HepG2 (cell line): ENCODE measurements around the gene MPLKIP. TPM values are rescaled to one million over a fixed set of nuclear protein-coding genes. Genes with fewer than 3 reads are reported as not detected.

Experiments
- ATAC-seq: fragments of 200-7000 bp; cut with Tn5 transposase; 3 replicates; pipeline ENCODE4 v1.9.1; 2020; ENCODE audit warnings: mild to moderate bottlenecking, moderate library complexity
- BruUV-seq: library from RNA; stranded (reverse); fragments of 400-500 nt; replicated peaks from 2 replicates; lab custom pipeline; 2021; lab: Mats Ljungman, UMichigan
- CTCF ChIA-PET: fragments of 300-600 bp; formaldehyde crosslinking; extraction: SDS; loops from one replicate; lab custom pipeline; 2021; ENCODE audit warnings: low total read pairs, inconsistent platforms, low intra/inter-chr PET ratio; lab: Yijun Ruan, JAX
- POLR2A ChIA-PET: fragments of 350-600 bp; sonication (Branson Sonifier 250); formaldehyde crosslinking; loops from one replicate; lab custom pipeline; 2020; ENCODE audit warnings: antibody characterized with exemption, inconsistent platforms; lab: Yijun Ruan, JAX
- DNase-seq: peaks from one replicate; pipeline ENCODE4 v3.0.0-alpha.2; 2015; ENCODE audit warnings: low spot score
- FAIRE-seq: peaks from 3 replicates; lab custom pipeline; 2011; peaks lifted over from hg19 to GRCh38; lab: Jason Lieb, UNC
- H2AFZ ChIP-seq: one replicate; pipeline ENCODE4 v1.6.1; 2011; ENCODE audit warnings: low read length, inconsistent platforms
- H3K27ac ChIP-seq: fragments of 300-600 bp; 3 replicates; pipeline ENCODE4 v1.8.0; 2011; ENCODE audit warnings: mixed run types, mild to moderate bottlenecking, mixed read lengths, low read length, inconsistent platforms; ENCODE audit not compliant: insufficient read depth; ENCODE audit errors: extremely low read length
- H3K27me3 ChIP-seq, 2 experiments: fragments of 200-600 bp in 1 of 2; 2 replicates in 1 of 2; 3 replicates in 1 of 2; pipeline versions ENCODE4 v1.6.0 to v1.8.0; 2011; ENCODE audit warnings: low read length in 2 of 2, mild to moderate bottlenecking in 2 of 2, moderate library complexity in 2 of 2, inconsistent platforms in 1 of 2; ENCODE audit not compliant: insufficient read depth in 2 of 2, control insufficient read depth in 1 of 2
- H3K36me3 ChIP-seq, 2 experiments: fragments of 200-600 bp in 1 of 2; replicated peaks in 1 of 2; 2 replicates in 1 of 2; 3 replicates in 1 of 2; pipeline versions ENCODE4 v1.5.1 to v1.8.0; 2011; ENCODE audit warnings: low read length in 2 of 2, inconsistent platforms in 1 of 2; ENCODE audit not compliant: insufficient read depth in 2 of 2, control insufficient read depth in 1 of 2
- H3K4me1 ChIP-seq: 2 replicates; pipeline ENCODE4 v1.5.1; 2012; ENCODE audit warnings: low read length, inconsistent platforms; ENCODE audit not compliant: insufficient read depth
- H3K4me2 ChIP-seq: 2 replicates; pipeline ENCODE4 v1.6.0; 2011; ENCODE audit warnings: low read depth, low read length, inconsistent platforms
- H3K4me3 ChIP-seq, 3 experiments: fragments of 200-600 bp in 1 of 3; sonication (generic), shearing (Covaris generic) in 1 of 3; replicated peaks in 1 of 3; 2 replicates each; pipeline ENCODE4 v1.5.1; 2011 to 2016; ENCODE audit warnings: low read length in 3 of 3, inconsistent platforms in 2 of 3, low read depth in 2 of 3, mild to moderate bottlenecking in 2 of 3, control low read depth in 1 of 3, mixed read lengths in 1 of 3; ENCODE audit not compliant: insufficient read depth in 1 of 3
- H3K79me2 ChIP-seq: one replicate; pipeline ENCODE4 v1.6.1; 2011; ENCODE audit warnings: low read length, inconsistent platforms; ENCODE audit not compliant: insufficient read depth
- H3K9ac ChIP-seq: 2 replicates; pipeline ENCODE4 v1.6.0; 2011; ENCODE audit warnings: mild to moderate bottlenecking, low read depth, low read length, inconsistent platforms; ENCODE audit not compliant: insufficient read depth
- H3K9me3 ChIP-seq: 2 replicates; pipeline ENCODE4 v1.5.1; 2012; ENCODE audit warnings: mild to moderate bottlenecking, low read length
- H4K20me1 ChIP-seq: 2 replicates; pipeline ENCODE4 v1.6.0; 2011; ENCODE audit warnings: inconsistent platforms, mild to moderate bottlenecking, low read length, moderate library complexity; ENCODE audit not compliant: insufficient read depth
- BCL6 ChIP-seq: IDR thresholded peaks from 2 replicates; pipeline ENCODE4 v1.6.1; 2016; ENCODE audit warnings: missing genetic modification reagents, missing compliant biosample characterization
- CREM ChIP-seq, 2 experiments: sonication (generic) in 1 of 2; formaldehyde crosslinking in 1 of 2; IDR thresholded peaks; 2 replicates each; pipeline versions ENCODE4 v1.4.0 to v1.6.1; 2016 to 2020; ENCODE audit warnings: antibody characterized with exemption in 1 of 2, mild to moderate bottlenecking in 1 of 2, missing genetic modification reagents in 1 of 2
- DNMT1 ChIP-seq: sonication (generic); formaldehyde crosslinking; IDR thresholded peaks from 2 replicates; pipeline ENCODE4 v1.5.1; 2020; ENCODE audit warnings: mild to moderate bottlenecking, missing genetic modification reagents
- GABPA ChIP-seq, 2 experiments: IDR thresholded peaks; 2 replicates each; pipeline ENCODE4 v1.6.1; 2011 to 2016; ENCODE audit warnings: low read depth in 2 of 2, low read length in 1 of 2, missing biosample characterization in 1 of 2, missing genetic modification characterization in 1 of 2
- HMG20B ChIP-seq: conservative IDR thresholded peaks from 2 replicates; pipeline ENCODE4 v1.6.1; 2016; ENCODE audit warnings: missing genetic modification reagents, missing compliant biosample characterization
- HNF4G ChIP-seq, 2 experiments: sonication (generic) in 1 of 2; formaldehyde crosslinking in 1 of 2; IDR thresholded peaks; 2 replicates each; pipeline versions ENCODE4 v1.4.0 to v1.6.1; 2011 to 2020; ENCODE audit warnings: borderline replicate concordance in 2 of 2, low read depth in 2 of 2, mild to moderate bottlenecking in 2 of 2, low read length in 1 of 2, missing genetic modification reagents in 1 of 2, moderate library complexity in 1 of 2
- NR2F1 ChIP-seq, 2 experiments: fragments of 450-650 bp in 1 of 2; formaldehyde crosslinking in 1 of 2; IDR thresholded peaks; 2 replicates each; pipeline versions ENCODE4 v1.5.0 to v1.6.1; 2016 to 2020; ENCODE audit warnings: mild to moderate bottlenecking in 1 of 2, missing compliant biosample characterization in 1 of 2, missing genetic modification reagents in 1 of 2, moderate library complexity in 1 of 2
- NR2F2 ChIP-seq: IDR thresholded peaks from 2 replicates; pipeline ENCODE4 v1.6.1; 2012; ENCODE audit warnings: low read depth, inconsistent platforms, borderline replicate concordance
- PCBP1 ChIP-seq: fragments of 200-400 bp; formaldehyde crosslinking; IDR thresholded peaks from 2 replicates; pipeline ENCODE4 v1.6.1; 2017; ENCODE audit warnings: mild to moderate bottlenecking, low read depth, low read length, borderline replicate concordance
- PHF21A ChIP-seq: sonication (generic); formaldehyde crosslinking; IDR thresholded peaks from 2 replicates; pipeline ENCODE4 v1.5.0; 2020; ENCODE audit warnings: mild to moderate bottlenecking, missing genetic modification reagents
- SOX5 ChIP-seq: IDR thresholded peaks from 2 replicates; pipeline ENCODE4 v1.6.1; 2016; ENCODE audit warnings: borderline replicate concordance
- SP1 ChIP-seq, 2 experiments: fragments of 450-650 bp in 1 of 2; sonication (generic) in 1 of 2; formaldehyde crosslinking in 1 of 2; IDR thresholded peaks; 2 replicates each; pipeline versions ENCODE4 v1.4.0 to v1.6.1; 2016 to 2020; ENCODE audit warnings: missing genetic modification reagents in 1 of 2
- ZNF235 ChIP-seq: sonication (generic); formaldehyde crosslinking; IDR thresholded peaks from 2 replicates; pipeline ENCODE4 v1.8.1; 2023; ENCODE audit warnings: mild to moderate bottlenecking, missing genetic modification reagents, borderline replicate concordance
- ZNF251 ChIP-seq: sonication (generic); formaldehyde crosslinking; IDR thresholded peaks from 2 replicates; pipeline ENCODE4 v1.9.0; 2021; ENCODE audit warnings: mild to moderate bottlenecking, missing genetic modification reagents
- ZNF577 ChIP-seq: sonication (generic); formaldehyde crosslinking; IDR thresholded peaks from 2 replicates; pipeline ENCODE4 v1.4.0; 2020; ENCODE audit warnings: mild to moderate bottlenecking, low read depth, missing genetic modification reagents, borderline replicate concordance
- ZNF761 ChIP-seq: sonication (generic); formaldehyde crosslinking; conservative IDR thresholded peaks from 2 replicates; pipeline ENCODE4 v1.4.0; 2020; ENCODE audit warnings: mild to moderate bottlenecking, missing genetic modification reagents
- ZNF841 ChIP-seq: sonication (generic); formaldehyde crosslinking; IDR thresholded peaks from 2 replicates; pipeline ENCODE4 v1.8.1; 2023; ENCODE audit warnings: missing genetic modification reagents, borderline replicate concordance
- WGBS: methylation state at CpG from one replicate; pipeline ENCODE4 v1.1.6; 2017; ENCODE audit warnings: low lambda C conversion rate; 5-methylcytosine and 5-hydroxymethylcytosine counted together
- in situ Hi-C: cut with HindIII; loops from 2 replicates; pipeline ENCODE4 v1.10.0; 2017; ENCODE audit warnings: low pct_unique_long_range_greater_than_20kb; ENCODE audit not compliant: extremely low pct_ligation_motif_present
- intact Hi-C: fragments of 100-400 bp; cut with micrococcal nuclease; formaldehyde crosslinking; loops from one replicate; pipeline ENCODE4 v1.10.0; 2022; ENCODE audit not compliant: unreplicated experiment
- polyA plus RNA-seq, 8 experiments: library from polyadenylated mRNA; depleted of rRNA in 3 of 8; stranded (reverse) in 7 of 8; unstranded in 1 of 8; fragments of >200 nt; fragmentation: Illumina TruSeq in 4 of 8; extraction: Trizol in 4 of 8; gene quantifications; 2 replicates each; pipeline versions ENCODE4 v1.2.1 to v1.2.3, GENCODE V29; 2011 to 2016; ENCODE audit warnings: low read depth in 4 of 8, missing spikeins in 1 of 8, mixed read lengths in 1 of 8; ENCODE audit not compliant: insufficient read depth in 1 of 8
- total RNA-seq, 5 experiments: library from RNA; depleted of rRNA; stranded (reverse); fragments of >200 nt; fragmentation: Illumina TruSeq; extraction: Trizol; gene quantifications; 2 replicates each; pipeline ENCODE4 v1.2.3, GENCODE V29; 2016; ENCODE audit warnings: low read depth in 1 of 5
- TF ChIP-seq, protein P1 (sequence below), 2 experiments: fragments of 450-650 bp in 1 of 2; sonication (generic) in 1 of 2; formaldehyde crosslinking; IDR thresholded peaks; 2 replicates each; pipeline versions ENCODE4 v1.5.0 to v1.8.0; 2020 to 2022; ENCODE audit warnings: mild to moderate bottlenecking in 1 of 2, missing genetic modification reagents in 1 of 2
- TF ChIP-seq, protein P2 (sequence below): sonication (generic); formaldehyde crosslinking; IDR thresholded peaks from 2 replicates; pipeline ENCODE4 v1.5.1; 2020; ENCODE audit warnings: missing genetic modification reagents, mild to moderate bottlenecking, borderline replicate concordance
- TF ChIP-seq, protein P3 (sequence below): sonication (generic); formaldehyde crosslinking; IDR thresholded peaks from 2 replicates; pipeline ENCODE4 v1.4.0; 2020; ENCODE audit warnings: missing genetic modification reagents, mild to moderate bottlenecking, borderline replicate concordance

MPLKIP gene
- total and polyA plus RNA-seq, 2 of the 13 experiments (the other 11 are each of a cell fraction or from before 2014, with no cell fraction given): 40.1 to 45.7 TPM

DNA sequence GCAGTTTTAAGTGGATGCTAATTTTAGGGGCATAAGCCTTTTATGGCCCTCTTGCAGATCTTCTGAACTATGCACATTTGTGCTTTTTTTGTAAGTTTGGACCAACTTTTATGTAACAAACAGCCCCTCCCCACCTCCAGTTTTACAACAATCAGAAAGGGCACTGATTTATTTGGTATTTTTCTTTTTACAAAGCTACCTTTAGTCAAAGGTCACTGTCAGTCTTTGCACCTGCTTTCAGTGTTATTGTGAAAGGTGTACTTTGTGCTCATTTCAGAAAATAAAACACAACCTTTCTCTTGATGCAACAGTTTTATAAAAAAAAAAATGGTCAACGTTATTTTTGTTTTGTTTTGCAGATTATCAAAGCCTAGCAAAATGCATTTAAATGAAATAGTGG, 39.2 kb downstream of the MPLKIP start:
- no peak overlapping the region for H2AFZ ChIP-seq
- no TSS peak for BruUV-seq
- H3K9me3 ChIP-seq: no peaks in the 10 kb centered on the region
- peaks cover 68% of the 10 kb centered on the region for H3K4me1 ChIP-seq
- CTCF ChIA-PET: no interaction called here
- H3K27ac ChIP-seq: peak overlapping the region; percentile 70
- FAIRE-seq (no peak), DNase-seq (peak; percentile 52), ATAC-seq (peak; percentile 58)
- in situ Hi-C loops (no loop called here), intact Hi-C loops (no loop called here)
- H3K4me2 ChIP-seq: peak overlapping the region; percentile 24; the same call in 1 of the 2 replicates
- POLR2A ChIA-PET: interaction anchor here (1.0 to 3.4 kb wide), 3 partner anchors 37 to 40 kb away, joined by 3 to 12 read pairs (median 3); partner anchors contain the start of genes MPLKIP and SUGCT
- peaks cover 7 to 32% of the 10 kb centered on the region in 2 experiments for H3K36me3 ChIP-seq
- no peaks in the 10 kb centered on the region for H3K27me3 ChIP-seq
- no peaks in the 10 kb centered on the region for H4K20me1 ChIP-seq
- H3K79me2 ChIP-seq: no peaks in the 10 kb centered on the region
- H3K9ac ChIP-seq: no peak overlapping the region
- WGBS: 2% methylated on average over 1 of the region's 1 CpG
- H3K4me3 ChIP-seq: no peak overlapping the region
- TF ChIP-seq PHF21A (CRISPR knock-in tag): 0 out of 2 replicates have a peak, but pooled peaks have one; percentile 32
- TF ChIP-seq CREM (IDR thresholded peaks at IDR 0.05): peak; percentile 46; the same call in 1 of the 2 replicates
- no peak for TF ChIP-seq CREM (CRISPR knock-in tag; IDR thresholded peaks at IDR 0.05)
- TF ChIP-seq DNMT1 (CRISPR knock-in tag): no peak
- 0 out of 4 replicates have a peak, but pooled peaks of 1 of the 2 experiments have one; percentile 26 for TF ChIP-seq NR2F1 (CRISPR knock-in tag; IDR thresholded peaks at IDR 0.05)
- TF ChIP-seq ZNF235 (CRISPR knock-in tag): no peak
- TF ChIP-seq ZNF761 (CRISPR knock-in tag): no peak
- TF ChIP-seq ZNF577 (CRISPR knock-in tag): no peak
- TF ChIP-seq, protein P1, sequence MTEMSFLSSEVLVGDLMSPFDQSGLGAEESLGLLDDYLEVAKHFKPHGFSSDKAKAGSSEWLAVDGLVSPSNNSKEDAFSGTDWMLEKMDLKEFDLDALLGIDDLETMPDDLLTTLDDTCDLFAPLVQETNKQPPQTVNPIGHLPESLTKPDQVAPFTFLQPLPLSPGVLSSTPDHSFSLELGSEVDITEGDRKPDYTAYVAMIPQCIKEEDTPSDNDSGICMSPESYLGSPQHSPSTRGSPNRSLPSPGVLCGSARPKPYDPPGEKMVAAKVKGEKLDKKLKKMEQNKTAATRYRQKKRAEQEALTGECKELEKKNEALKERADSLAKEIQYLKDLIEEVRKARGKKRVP (CRISPR knock-in tag; IDR thresholded peaks at IDR 0.05): peak in 1 of 2 experiments; percentile 34; a peak in 1 of 4 replicates
- no peak for TF ChIP-seq GABPA (IDR thresholded peaks at IDR 0.05; ENCODE audit: low read depth, low read length)
- no peak for TF ChIP-seq GABPA (CRISPR knock-in tag; IDR thresholded peaks at IDR 0.05; ENCODE audit: low read depth)
- TF ChIP-seq SP1 (IDR thresholded peaks at IDR 0.05): no peak
- TF ChIP-seq SP1 (CRISPR knock-in tag; IDR thresholded peaks at IDR 0.05): no peak
- TF ChIP-seq HMG20B (CRISPR knock-in tag): no peak; the same call in 1 of the 2 replicates
- TF ChIP-seq, protein P2, sequence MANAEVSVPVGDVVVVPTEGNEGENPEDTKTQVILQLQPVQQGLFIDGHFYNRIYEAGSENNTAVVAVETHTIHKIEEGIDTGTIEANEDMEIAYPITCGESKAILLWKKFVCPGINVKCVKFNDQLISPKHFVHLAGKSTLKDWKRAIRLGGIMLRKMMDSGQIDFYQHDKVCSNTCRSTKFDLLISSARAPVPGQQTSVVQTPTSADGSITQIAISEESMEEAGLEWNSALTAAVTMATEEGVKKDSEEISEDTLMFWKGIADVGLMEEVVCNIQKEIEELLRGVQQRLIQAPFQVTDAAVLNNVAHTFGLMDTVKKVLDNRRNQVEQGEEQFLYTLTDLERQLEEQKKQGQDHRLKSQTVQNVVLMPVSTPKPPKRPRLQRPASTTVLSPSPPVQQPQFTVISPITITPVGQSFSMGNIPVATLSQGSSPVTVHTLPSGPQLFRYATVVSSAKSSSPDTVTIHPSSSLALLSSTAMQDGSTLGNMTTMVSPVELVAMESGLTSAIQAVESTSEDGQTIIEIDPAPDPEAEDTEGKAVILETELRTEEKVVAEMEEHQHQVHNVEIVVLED (CRISPR knock-in tag): no peak
- TF ChIP-seq, protein P3, sequence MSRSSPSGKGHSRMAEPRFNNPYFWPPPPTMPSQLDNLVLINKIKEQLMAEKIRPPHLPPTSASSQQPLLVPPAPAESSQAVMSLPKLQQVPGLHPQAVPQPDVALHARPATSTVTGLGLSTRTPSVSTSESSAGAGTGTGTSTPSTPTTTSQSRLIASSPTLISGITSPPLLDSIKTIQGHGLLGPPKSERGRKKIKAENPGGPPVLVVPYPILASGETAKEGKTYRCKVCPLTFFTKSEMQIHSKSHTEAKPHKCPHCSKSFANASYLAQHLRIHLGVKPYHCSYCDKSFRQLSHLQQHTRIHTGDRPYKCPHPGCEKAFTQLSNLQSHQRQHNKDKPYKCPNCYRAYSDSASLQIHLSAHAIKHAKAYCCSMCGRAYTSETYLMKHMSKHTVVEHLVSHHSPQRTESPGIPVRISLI: peak; percentile 82
- peak; percentile 79; the same call in 1 of the 2 replicates for TF ChIP-seq HNF4G (IDR thresholded peaks at IDR 0.05; ENCODE audit: borderline replicate concordance, low read depth, low read length)
- no peak for TF ChIP-seq HNF4G (CRISPR knock-in tag; IDR thresholded peaks at IDR 0.05; ENCODE audit: borderline replicate concordance, low read depth)
- TF ChIP-seq ZNF251 (CRISPR knock-in tag): no peak
- no peak for TF ChIP-seq ZNF841 (CRISPR knock-in tag)
- peak; percentile 36; the same call in 1 of the 2 replicates for TF ChIP-seq BCL6 (CRISPR knock-in tag)
- TF ChIP-seq SOX5: peak; percentile 81; the same call in 1 of the 2 replicates
- TF ChIP-seq NR2F2: peak; percentile 67
- no peak for TF ChIP-seq PCBP1
